ENCODE measurements around the gene EML6. TPM values are rescaled to one million over a fixed set of nuclear protein-coding genes. Genes with fewer than 3 reads are reported as not detected.

The EML6 gene
- total and polyA plus RNA-seq, 12 donors, result 0.07 to 1.5 (median 0.31) TPM

DNA sequence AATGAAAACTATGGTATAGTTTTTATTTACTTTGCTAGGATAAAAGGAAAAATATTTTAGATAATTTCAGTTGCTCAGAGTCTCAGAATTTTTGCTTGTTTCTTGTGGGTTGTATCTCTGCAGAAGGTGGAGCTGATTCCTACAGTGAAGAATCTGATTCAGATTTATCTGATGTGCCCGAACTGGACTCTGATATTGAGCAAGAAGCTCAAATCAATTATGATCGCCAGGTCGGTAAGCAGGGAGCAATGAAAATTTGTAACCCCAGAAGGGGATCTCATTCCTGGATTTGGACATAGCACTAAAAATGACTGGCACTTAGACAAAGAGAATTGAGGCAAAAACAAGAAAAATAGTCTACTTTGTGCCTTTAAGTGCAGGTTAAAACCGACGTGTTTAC lies 140.2 kb downstream of the EML6 start:
- TF ChIP-seq, protein P1, sequence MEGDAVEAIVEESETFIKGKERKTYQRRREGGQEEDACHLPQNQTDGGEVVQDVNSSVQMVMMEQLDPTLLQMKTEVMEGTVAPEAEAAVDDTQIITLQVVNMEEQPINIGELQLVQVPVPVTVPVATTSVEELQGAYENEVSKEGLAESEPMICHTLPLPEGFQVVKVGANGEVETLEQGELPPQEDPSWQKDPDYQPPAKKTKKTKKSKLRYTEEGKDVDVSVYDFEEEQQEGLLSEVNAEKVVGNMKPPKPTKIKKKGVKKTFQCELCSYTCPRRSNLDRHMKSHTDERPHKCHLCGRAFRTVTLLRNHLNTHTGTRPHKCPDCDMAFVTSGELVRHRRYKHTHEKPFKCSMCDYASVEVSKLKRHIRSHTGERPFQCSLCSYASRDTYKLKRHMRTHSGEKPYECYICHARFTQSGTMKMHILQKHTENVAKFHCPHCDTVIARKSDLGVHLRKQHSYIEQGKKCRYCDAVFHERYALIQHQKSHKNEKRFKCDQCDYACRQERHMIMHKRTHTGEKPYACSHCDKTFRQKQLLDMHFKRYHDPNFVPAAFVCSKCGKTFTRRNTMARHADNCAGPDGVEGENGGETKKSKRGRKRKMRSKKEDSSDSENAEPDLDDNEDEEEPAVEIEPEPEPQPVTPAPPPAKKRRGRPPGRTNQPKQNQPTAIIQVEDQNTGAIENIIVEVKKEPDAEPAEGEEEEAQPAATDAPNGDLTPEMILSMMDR (IDR thresholded peaks at IDR 0.05), result no peak
- Histone ChIP-seq H3K4me3 (no peak overlapping the region), H3K9me3 (peaks cover 0 to 17% (median 0%) of the 10 kb centered on the region in 11 donors), H3K4me1 (no peaks in the 10 kb centered on the region), H3K27ac (no peak overlapping the region), H3K36me3 (no peaks in the 10 kb centered on the region), H3K27me3 (no peaks in the 10 kb centered on the region)
- WGBS, 2 donors, result 81 to 93% methylated on average over 5 of the region's 5 CpGs
- DNase-seq (no peak), ATAC-seq (no peak)
- intact Hi-C loops (cut with DNase I), result no loop called here

DNA sequence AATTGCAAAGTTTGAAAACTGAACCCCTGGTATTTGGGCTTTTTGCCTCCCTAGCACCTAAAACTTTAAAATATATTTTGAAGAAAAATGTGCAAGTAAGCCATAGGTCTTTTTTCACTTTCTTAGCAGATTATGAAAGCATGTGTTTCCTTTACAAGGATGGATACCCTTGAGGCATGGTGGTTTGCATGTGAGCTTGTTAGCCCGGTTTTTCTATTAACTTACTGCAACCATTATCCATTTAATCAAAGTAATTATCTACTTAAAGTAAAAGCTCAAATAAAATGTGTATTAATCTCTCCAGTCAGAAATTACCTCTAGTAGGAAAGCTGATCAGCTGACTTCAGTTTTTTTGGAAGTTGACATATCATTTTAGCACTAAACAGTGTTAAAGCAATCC lies 140.6 kb downstream of the EML6 start:
- DNase-seq (no peak), ATAC-seq (no peak)
- no peaks in the 10 kb centered on the region for H3K27me3 ChIP-seq
- TF ChIP-seq, protein P1 (IDR thresholded peaks at IDR 0.05), result no peak
- H3K27ac ChIP-seq, result no peak overlapping the region
- H3K36me3 ChIP-seq, result no peaks in the 10 kb centered on the region
- 71 to 82% methylated on average over 1 of the region's 1 CpG for WGBS, 2 donors
- H3K4me3 ChIP-seq, result no peak overlapping the region
- no peaks in the 10 kb centered on the region for H3K4me1 ChIP-seq
- H3K9me3 ChIP-seq, result peaks cover 0 to 17% (median 0%) of the 10 kb centered on the region in 11 donors
- intact Hi-C loops (cut with DNase I), result no loop called here

DNA sequence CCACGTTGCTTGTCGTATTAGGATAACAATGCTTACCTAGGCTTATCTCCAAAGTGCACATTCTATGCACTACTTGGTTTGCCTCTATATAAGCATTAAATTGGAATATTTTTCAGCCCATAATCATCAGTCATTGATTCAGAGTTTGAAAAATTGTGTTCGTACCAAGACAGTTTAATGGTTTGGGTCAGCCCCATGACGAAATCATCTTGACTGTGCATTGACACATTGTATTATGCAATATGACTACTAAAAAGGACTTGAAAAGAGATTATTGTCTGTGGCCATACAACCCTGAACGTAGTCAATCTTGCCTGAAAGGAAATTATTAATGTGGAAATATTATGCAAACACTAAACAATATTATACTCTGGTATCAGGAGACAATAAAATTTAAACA lies 141.3 kb downstream of the EML6 start:
- ATAC-seq (no peak), DNase-seq (no peak)
- H3K4me1 ChIP-seq, result no peaks in the 10 kb centered on the region
- H3K9me3 ChIP-seq, result peaks cover 0 to 17% (median 0%) of the 10 kb centered on the region in 11 donors
- no peaks in the 10 kb centered on the region for H3K36me3 ChIP-seq
- 89 to 93% methylated on average over 5 of the region's 5 CpGs for WGBS, 2 donors
- TF ChIP-seq, protein P1 (IDR thresholded peaks at IDR 0.05), result no peak
- intact Hi-C loops (cut with DNase I), result no loop called here
- no peaks in the 10 kb centered on the region for H3K27me3 ChIP-seq
- no peak overlapping the region for H3K4me3 ChIP-seq
- H3K27ac ChIP-seq, result no peak overlapping the region

DNA sequence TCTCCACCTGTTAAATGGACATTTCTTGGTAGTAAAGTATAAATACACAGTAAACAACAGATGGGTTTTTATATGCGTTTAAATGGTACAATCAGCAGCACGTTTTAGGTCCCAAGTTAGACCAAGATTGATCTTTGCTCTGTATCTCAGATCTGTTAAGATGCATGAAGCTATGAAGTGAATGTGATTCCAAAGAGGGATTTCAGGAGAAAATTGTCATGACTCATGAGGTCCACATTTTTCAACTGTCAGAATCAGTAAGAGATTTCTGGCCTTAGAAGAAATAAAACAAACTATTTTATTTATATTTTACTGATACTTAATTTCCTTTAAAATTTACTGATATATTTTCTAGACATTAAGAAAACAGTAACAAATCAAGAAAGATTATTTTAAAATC lies 142.7 kb downstream of the EML6 start:
- DNase-seq, result no peak
- 80 to 82% methylated on average over 2 of the region's 2 CpGs for WGBS, 2 donors
- Histone ChIP-seq H3K27me3 (no peaks in the 10 kb centered on the region), H3K4me3 (no peak overlapping the region), H3K27ac (no peak overlapping the region), H3K9me3 (peaks cover 0 to 17% (median 0%) of the 10 kb centered on the region in 11 donors), H3K36me3 (no peaks in the 10 kb centered on the region), H3K4me1 (no peaks in the 10 kb centered on the region)
- TF ChIP-seq, protein P1 (IDR thresholded peaks at IDR 0.05), result no peak
- intact Hi-C loops (cut with DNase I), result no loop called here
- no peak for ATAC-seq

All from heart right ventricle (tissue), 16 donors.